CD4-positive, alpha-beta T cell (primary cell): Measurements from ENCODE around the gene ALOX5AP. TPM values are rescaled to one million over a fixed set of nuclear protein-coding genes. Genes with fewer than 3 reads are reported as not detected.

ENCODE experiments used
- ATAC-seq: fragments of 200-7000 bp; cut with Tn5 transposase; one replicate; pipeline ENCODE4 v1.10.0; 2022; ENCODE audit warnings: mild to moderate bottlenecking; ENCODE audit not compliant: poor library complexity
- CTCF ChIA-PET: fragments of 350-600 bp; sonication (Branson Sonifier 250); formaldehyde crosslinking; loops from one replicate; lab custom pipeline; 2021; ENCODE audit warnings: antibody characterized with exemption, inconsistent platforms; lab: Charles Lee
- POLR2A ChIA-PET: fragments of 350-600 bp; sonication (Branson Sonifier 250); formaldehyde crosslinking; loops from one replicate; lab custom pipeline; 2021; ENCODE audit warnings: antibody characterized with exemption, inconsistent platforms; lab: Charles Lee
- DNase-seq, 14 experiments: peaks; one replicate each; pipeline ENCODE4 v3.0.0-alpha.2; 2013 to 2020; ENCODE audit warnings: mixed read lengths in 2 of 14
- H3K27ac ChIP-seq, 2 donors: one replicate each; pipeline versions ENCODE4 v1.5.1 to v1.7.0; 2013; ENCODE audit warnings: low read length in 2 of 2, low read depth in 1 of 2, mild to moderate bottlenecking in 1 of 2
- H3K27me3 ChIP-seq, 2 experiments: 1 replicate in 1 of 2; 2 replicates in 1 of 2; pipeline versions ENCODE4 v1.6.1 to v1.7.0; 2013; ENCODE audit warnings: low read length in 2 of 2, control low read depth in 1 of 2, mild to moderate bottlenecking in 1 of 2, moderate library complexity in 1 of 2; ENCODE audit not compliant: insufficient read depth in 2 of 2, control insufficient read depth in 1 of 2
- H3K36me3 ChIP-seq: one replicate; pipeline ENCODE4 v1.6.1; 2013; ENCODE audit warnings: low read length, control low read depth; ENCODE audit not compliant: insufficient read depth
- H3K4me1 ChIP-seq: one replicate; pipeline ENCODE4 v1.6.1; 2013; ENCODE audit warnings: low read length, control low read depth; ENCODE audit not compliant: insufficient read depth
- H3K4me3 ChIP-seq: one replicate; pipeline ENCODE4 v1.5.1; 2013; ENCODE audit warnings: mild to moderate bottlenecking, low read length, moderate library complexity
- H3K9me3 ChIP-seq, 2 experiments: 1 replicate in 1 of 2; 2 replicates in 1 of 2; pipeline versions ENCODE4 v1.6.1 to v1.7.0; 2013; ENCODE audit warnings: low read length in 2 of 2, mild to moderate bottlenecking in 2 of 2, control low read depth in 1 of 2, moderate library complexity in 1 of 2; ENCODE audit not compliant: control insufficient read depth in 1 of 2, insufficient read depth in 1 of 2
- H3K27ac Mint-ChIP-seq: one replicate; pipeline ENCODE4 v1.8.0; 2020; ENCODE audit warnings: mixed read lengths
- H3K27me3 Mint-ChIP-seq: one replicate; pipeline ENCODE4 v1.8.0; 2021; ENCODE audit warnings: mixed read lengths
- H3K36me3 Mint-ChIP-seq: one replicate; pipeline ENCODE4 v1.8.0; 2021; ENCODE audit warnings: low read depth, mixed read lengths
- H3K4me1 Mint-ChIP-seq: one replicate; pipeline ENCODE4 v1.8.0; 2021; ENCODE audit warnings: low read depth, mixed read lengths
- H3K4me3 Mint-ChIP-seq: one replicate; pipeline ENCODE4 v1.8.0; 2020; ENCODE audit warnings: mild to moderate bottlenecking, mixed read lengths
- H3K9me3 Mint-ChIP-seq: one replicate; pipeline ENCODE4 v1.8.0; 2020; ENCODE audit warnings: mixed read lengths
- intact Hi-C, 2 experiments: fragments of 100-400 bp; cut with DNase I in 1 of 2; cut with micrococcal nuclease in 1 of 2; formaldehyde crosslinking; loops; one replicate each; pipeline versions ENCODE4 v1.15.1 to v1.9.0; 2023 to 2025; cut with DNase I, micrococcal nuclease
- total RNA-seq, 174 experiments: library from RNA in 2 of 174; stranded (reverse) in 2 of 174; gene quantifications; one replicate each; pipeline ENCODE4 v1.2.3 and lab custom pipeline; 2021 to 2026
- TF ChIP-seq, protein P1 (sequence below): fragments of 200-600 bp; IDR thresholded peaks from one replicate; pipeline ENCODE4 v1.8.0; 2022; ENCODE audit warnings: antibody characterized with exemption, mild to moderate bottlenecking

ALOX5AP gene
- total RNA-seq, 2 experiments from 2014 or later, result 16.5 to 19.0 TPM

DNA sequence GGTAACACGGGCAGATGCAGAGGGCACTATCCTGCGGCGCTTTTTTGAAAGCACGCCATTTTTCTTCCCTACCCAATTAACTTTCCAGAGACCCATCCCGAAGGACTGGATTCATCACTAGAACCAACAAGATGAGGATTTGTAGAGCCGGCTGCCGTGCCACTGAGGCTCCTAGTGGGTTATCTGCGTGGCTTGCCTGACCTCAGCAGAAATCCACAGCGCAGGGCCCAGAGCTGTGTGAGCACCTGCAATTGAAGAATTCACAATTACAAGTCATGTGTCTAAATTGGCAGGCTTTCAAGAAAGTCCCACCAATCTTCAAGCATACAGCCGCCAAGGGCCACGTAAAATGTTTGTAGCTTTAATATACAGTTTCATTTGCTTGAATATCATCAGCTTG is 75.5 kb downstream of the ALOX5AP start:
- H3K4me3 Mint-ChIP-seq, result no peak overlapping the region
- H3K4me1 ChIP-seq, result no peaks in the 10 kb centered on the region
- intact Hi-C loops, result no loop called here
- no peaks in the 10 kb centered on the region for H3K9me3 ChIP-seq
- no peaks in the 10 kb centered on the region for H3K9me3 Mint-ChIP-seq
- H3K27ac Mint-ChIP-seq, result no peak overlapping the region
- H3K27me3 Mint-ChIP-seq, result no peaks in the 10 kb centered on the region
- H3K27ac ChIP-seq, result no peak overlapping the region
- H3K27me3 ChIP-seq, result no peaks in the 10 kb centered on the region
- POLR2A ChIA-PET, result no interaction called here
- H3K36me3 Mint-ChIP-seq, result no peaks in the 10 kb centered on the region
- DNase-seq (no peak), ATAC-seq (no peak)
- no peaks in the 10 kb centered on the region for H3K36me3 ChIP-seq
- TF ChIP-seq, protein P1, sequence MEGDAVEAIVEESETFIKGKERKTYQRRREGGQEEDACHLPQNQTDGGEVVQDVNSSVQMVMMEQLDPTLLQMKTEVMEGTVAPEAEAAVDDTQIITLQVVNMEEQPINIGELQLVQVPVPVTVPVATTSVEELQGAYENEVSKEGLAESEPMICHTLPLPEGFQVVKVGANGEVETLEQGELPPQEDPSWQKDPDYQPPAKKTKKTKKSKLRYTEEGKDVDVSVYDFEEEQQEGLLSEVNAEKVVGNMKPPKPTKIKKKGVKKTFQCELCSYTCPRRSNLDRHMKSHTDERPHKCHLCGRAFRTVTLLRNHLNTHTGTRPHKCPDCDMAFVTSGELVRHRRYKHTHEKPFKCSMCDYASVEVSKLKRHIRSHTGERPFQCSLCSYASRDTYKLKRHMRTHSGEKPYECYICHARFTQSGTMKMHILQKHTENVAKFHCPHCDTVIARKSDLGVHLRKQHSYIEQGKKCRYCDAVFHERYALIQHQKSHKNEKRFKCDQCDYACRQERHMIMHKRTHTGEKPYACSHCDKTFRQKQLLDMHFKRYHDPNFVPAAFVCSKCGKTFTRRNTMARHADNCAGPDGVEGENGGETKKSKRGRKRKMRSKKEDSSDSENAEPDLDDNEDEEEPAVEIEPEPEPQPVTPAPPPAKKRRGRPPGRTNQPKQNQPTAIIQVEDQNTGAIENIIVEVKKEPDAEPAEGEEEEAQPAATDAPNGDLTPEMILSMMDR, result no peak
- H3K4me1 Mint-ChIP-seq, result no peaks in the 10 kb centered on the region
- H3K4me3 ChIP-seq, result no peak overlapping the region
- CTCF ChIA-PET, result interaction anchor here (0.6 kb wide), 1 partner anchor 268 kb away, joined by 3 read pairs; no protein-coding TSS in a partner anchor

Other genes with a start within 250 kb of the ALOX5AP start
- 10 to 100 TPM; 41.2 to 42.0 TPM for gene USPL1, start 117.6 kb upstream of the ALOX5AP start, total RNA-seq
- gene MEDAG, start 170.7 kb downstream of the ALOX5AP start, total RNA-seq, result not detected
- not detected for gene TEX26, start 197.1 kb downstream of the ALOX5AP start, total RNA-seq